Astrocyte of the cerebellum (primary cell): Measurements from ENCODE around the gene MRPL23.

ENCODE experiments used
- DNase-seq: peaks from one replicate; pipeline ENCODE4 v3.0.0-alpha.2; 2011; ENCODE audit warnings: low read depth
- H3K4me3 ChIP-seq: 2 replicates; pipeline ENCODE4 v1.5.1; 2011; ENCODE audit warnings: mild to moderate bottlenecking, low read depth, low read length, moderate library complexity
- in situ Hi-C: cut with HindIII; loops from 2 replicates; pipeline ENCODE4 v1.10.0; 2017; ENCODE audit warnings: low sequenced_read_pairs
- TF ChIP-seq, protein P1 (sequence below): IDR thresholded peaks from 2 replicates; pipeline ENCODE4 v1.5.1; 2012; ENCODE audit warnings: low read length, low read depth, moderate library complexity, mild to moderate bottlenecking; ENCODE audit errors: missing control alignments

MRPL23 gene

GRCh38 chr11:1978720-1979473, 31.8 kb downstream of the MRPL23 start:
- no peak for DNase-seq
- TF ChIP-seq, protein P1, sequence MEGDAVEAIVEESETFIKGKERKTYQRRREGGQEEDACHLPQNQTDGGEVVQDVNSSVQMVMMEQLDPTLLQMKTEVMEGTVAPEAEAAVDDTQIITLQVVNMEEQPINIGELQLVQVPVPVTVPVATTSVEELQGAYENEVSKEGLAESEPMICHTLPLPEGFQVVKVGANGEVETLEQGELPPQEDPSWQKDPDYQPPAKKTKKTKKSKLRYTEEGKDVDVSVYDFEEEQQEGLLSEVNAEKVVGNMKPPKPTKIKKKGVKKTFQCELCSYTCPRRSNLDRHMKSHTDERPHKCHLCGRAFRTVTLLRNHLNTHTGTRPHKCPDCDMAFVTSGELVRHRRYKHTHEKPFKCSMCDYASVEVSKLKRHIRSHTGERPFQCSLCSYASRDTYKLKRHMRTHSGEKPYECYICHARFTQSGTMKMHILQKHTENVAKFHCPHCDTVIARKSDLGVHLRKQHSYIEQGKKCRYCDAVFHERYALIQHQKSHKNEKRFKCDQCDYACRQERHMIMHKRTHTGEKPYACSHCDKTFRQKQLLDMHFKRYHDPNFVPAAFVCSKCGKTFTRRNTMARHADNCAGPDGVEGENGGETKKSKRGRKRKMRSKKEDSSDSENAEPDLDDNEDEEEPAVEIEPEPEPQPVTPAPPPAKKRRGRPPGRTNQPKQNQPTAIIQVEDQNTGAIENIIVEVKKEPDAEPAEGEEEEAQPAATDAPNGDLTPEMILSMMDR = no peak

GRCh38 chr11:1979607-1980006, 32.5 kb downstream of the MRPL23 start:
- TF ChIP-seq, protein P1 = no peak
- DNase-seq = no peak
- in situ Hi-C loops = no loop called here
- H3K4me3 ChIP-seq = no peak overlapping the region

More at GRCh38 chr11:1978720-1979473, 31.8 kb downstream of the MRPL23 start:
- no peak overlapping the region for H3K4me3 ChIP-seq
- in situ Hi-C loops = no loop called here

DNA sequence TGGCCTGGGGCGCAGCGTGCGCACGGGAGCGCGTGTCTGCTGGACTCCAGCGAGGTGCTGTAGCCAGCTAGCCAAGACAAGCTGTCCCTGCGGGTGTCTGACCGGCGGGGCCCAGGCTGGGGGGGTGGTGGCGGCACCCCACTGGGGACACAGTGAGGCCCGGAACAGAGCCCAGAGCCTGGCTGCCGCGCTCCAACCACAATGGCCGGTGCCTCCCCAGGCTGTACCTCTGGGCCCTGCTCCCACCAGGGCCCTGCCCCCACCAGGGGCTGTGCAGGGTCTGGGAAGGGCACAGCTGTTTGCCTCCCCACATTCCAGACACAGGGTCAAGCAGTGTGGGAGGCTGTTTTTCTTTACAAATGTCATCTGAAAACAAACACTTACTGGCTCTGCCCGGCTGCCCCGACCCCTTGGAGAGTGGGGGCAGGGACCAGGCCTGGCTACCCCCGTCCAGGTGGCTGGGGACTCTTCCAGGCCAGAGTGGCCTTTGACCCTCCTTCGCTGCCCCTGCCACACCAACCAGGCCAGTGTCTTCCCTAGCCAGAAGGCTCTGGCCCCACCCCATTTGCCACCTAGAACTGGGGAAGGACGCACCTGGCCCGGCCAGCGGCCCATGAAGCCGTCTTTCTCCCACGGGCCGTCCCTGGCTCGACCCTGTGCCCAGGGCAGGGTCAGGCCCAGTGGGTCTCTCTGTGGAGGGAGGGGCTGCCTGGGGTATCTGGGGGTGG, 35.9 kb downstream of the MRPL23 start:
- TF ChIP-seq, protein P1 = no peak
- in situ Hi-C loops = no loop called here
- DNase-seq = no peak

GRCh38 chr11:1983601-1983961, 36.4 kb downstream of the MRPL23 start:
- no peak overlapping the region for H3K4me3 ChIP-seq
- in situ Hi-C loops = no loop called here
- TF ChIP-seq, protein P1 = no peak
- no peak for DNase-seq

More for the DNA sequence above, 35.9 kb downstream of the MRPL23 start:
- no peak overlapping the region for H3K4me3 ChIP-seq

DNA sequence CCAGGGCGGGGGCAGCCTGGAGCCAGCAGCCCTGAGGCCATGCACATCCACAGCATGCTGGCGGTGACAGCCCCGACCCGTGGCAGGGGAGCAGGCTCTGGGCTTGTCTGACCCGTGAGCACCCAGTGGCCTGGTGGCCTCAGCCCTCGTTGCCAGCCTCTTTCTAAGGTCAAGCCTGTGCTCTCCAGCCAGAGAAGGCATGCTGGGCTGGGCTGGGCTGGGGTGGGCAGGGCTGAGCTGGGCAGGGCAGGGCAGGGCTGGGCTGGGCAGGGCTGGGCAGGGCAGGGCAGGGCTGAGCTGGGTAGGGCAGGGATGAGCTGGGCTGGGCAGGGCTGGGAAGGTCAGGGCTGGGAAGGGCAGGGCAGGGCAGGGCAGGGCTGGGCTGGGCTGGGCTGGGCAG, 39.9 kb downstream of the MRPL23 start:
- TF ChIP-seq, protein P1 = no peak
- in situ Hi-C loops = no loop called here
- H3K4me3 ChIP-seq = no peak overlapping the region
- no peak for DNase-seq

DNA sequence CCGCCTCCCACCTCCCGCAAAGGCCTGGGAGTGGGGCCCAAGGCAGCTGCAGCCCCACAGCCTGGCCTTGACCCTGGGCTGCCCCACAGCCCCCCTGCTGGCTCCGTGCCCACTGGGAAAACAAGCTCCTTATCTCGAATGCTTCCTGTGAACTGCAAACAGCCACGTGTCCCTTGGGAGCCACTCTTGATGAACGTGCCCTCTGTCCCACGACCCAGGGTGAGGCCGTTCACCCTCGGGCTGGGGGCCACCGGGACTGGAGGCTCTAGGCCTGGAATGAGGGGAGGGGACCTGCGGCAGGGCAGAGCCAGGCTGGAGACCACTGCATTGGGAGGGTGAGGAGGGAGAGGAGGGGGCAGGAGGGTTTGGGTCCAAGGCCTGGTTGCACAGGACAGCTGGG, 41.0 kb downstream of the MRPL23 start:
- in situ Hi-C loops = no loop called here
- TF ChIP-seq, protein P1 = no peak
- DNase-seq = no peak
- no peak overlapping the region for H3K4me3 ChIP-seq
